ENCODE results near the gene METTL24. TPM values are rescaled to one million over a fixed set of nuclear protein-coding genes. Genes with fewer than 3 reads are reported as not detected.

The METTL24 gene
- total RNA-seq, 1 experiment from 2014 or later = 0.61 TPM

GRCh38 chr6:110282412-110282811, 75.7 kb downstream of the METTL24 start:
- Mint-ChIP-seq H3K4me3 (no peak overlapping the region), H3K36me3 (ENCODE audit: insufficient read depth in 1 of 3, low read depth in 3 of 3) (peaks cover 0 to 4% (median 0%) of the 10 kb centered on the region in 3 experiments; a peak in 2 of 7 replicates), H3K27me3 (ENCODE audit: low read depth) (no peaks in the 10 kb centered on the region), H3K9me3 (peaks cover 0 to 7% of the 10 kb centered on the region in 2 experiments; a peak in 1 of 5 replicates), H3K4me1 (peaks cover 14 to 17% of the 10 kb centered on the region in 2 experiments), H3K27ac (no peak overlapping the region)
- no peak overlapping the region for H2AK5ac ChIP-seq (ENCODE audit: insufficient read length, low read length)
- no peak overlapping the region for H4K8ac ChIP-seq (replicated peaks; ENCODE audit: insufficient read length, low read depth, low read length)
- no peak overlapping the region for H3K4me2 ChIP-seq (ENCODE audit: insufficient read depth, insufficient read length, low read length)
- H3K9me3 ChIP-seq (ENCODE audit: control insufficient read depth, low read depth, low read length) = no peaks in the 10 kb centered on the region
- no peak overlapping the region for H4K5ac ChIP-seq (ENCODE audit: insufficient read length, low read depth, low read length)
- no peak overlapping the region for H3K14ac ChIP-seq (ENCODE audit: insufficient read depth, low read length)
- no peak overlapping the region for H2BK5ac ChIP-seq (ENCODE audit: insufficient read length, low read length)
- WGBS (ENCODE audit: extremely low coverage, insufficient read length, low lambda C conversion rate) = no CpG with 5 or more reads among the region's 1 CpG
- TF ChIP-seq, protein P1, sequence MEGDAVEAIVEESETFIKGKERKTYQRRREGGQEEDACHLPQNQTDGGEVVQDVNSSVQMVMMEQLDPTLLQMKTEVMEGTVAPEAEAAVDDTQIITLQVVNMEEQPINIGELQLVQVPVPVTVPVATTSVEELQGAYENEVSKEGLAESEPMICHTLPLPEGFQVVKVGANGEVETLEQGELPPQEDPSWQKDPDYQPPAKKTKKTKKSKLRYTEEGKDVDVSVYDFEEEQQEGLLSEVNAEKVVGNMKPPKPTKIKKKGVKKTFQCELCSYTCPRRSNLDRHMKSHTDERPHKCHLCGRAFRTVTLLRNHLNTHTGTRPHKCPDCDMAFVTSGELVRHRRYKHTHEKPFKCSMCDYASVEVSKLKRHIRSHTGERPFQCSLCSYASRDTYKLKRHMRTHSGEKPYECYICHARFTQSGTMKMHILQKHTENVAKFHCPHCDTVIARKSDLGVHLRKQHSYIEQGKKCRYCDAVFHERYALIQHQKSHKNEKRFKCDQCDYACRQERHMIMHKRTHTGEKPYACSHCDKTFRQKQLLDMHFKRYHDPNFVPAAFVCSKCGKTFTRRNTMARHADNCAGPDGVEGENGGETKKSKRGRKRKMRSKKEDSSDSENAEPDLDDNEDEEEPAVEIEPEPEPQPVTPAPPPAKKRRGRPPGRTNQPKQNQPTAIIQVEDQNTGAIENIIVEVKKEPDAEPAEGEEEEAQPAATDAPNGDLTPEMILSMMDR (conservative IDR thresholded peaks at IDR 0.05) = no peak
- no peak overlapping the region for H3K18ac ChIP-seq (ENCODE audit: insufficient read length, low read depth, low read length)
- H3T11ph ChIP-seq (ENCODE audit: low read length) = no peak overlapping the region
- no peaks in the 10 kb centered on the region for H3K79me1 ChIP-seq (ENCODE audit: insufficient read depth, low read depth, low read length, poor library complexity, severe bottlenecking)
- no peak overlapping the region for H3K56ac ChIP-seq (ENCODE audit: insufficient read length, low read depth, low read length)
- H3K23me2 ChIP-seq (ENCODE audit: insufficient read length, low read depth, low read length, poor library complexity, severe bottlenecking) = no peaks in the 10 kb centered on the region
- DNase-seq = no peak
- H3K9ac ChIP-seq (ENCODE audit: extremely low read depth, insufficient read length, low read length) = no peak overlapping the region
- H2BK12ac ChIP-seq (ENCODE audit: insufficient read length, low read depth, low read length) = no peak overlapping the region
- H2AFZ ChIP-seq (ENCODE audit: low read length) = no peak overlapping the region
- H3K23ac ChIP-seq (ENCODE audit: insufficient read length, low read depth, low read length) = no peak overlapping the region
- H2BK20ac ChIP-seq (ENCODE audit: low read depth, low read length, poor library complexity, severe bottlenecking) = no peak overlapping the region
- H4K91ac ChIP-seq (ENCODE audit: insufficient read length, low read depth, low read length) = no peak overlapping the region
- peaks cover 4% of the 10 kb centered on the region; the same call in 1 of the 2 replicates for H3K4me1 ChIP-seq (ENCODE audit: insufficient read depth, low read length)
- H3K27me3 ChIP-seq (ENCODE audit: insufficient read depth, low read length) = no peaks in the 10 kb centered on the region
- no peak overlapping the region for H3K4ac ChIP-seq (ENCODE audit: low read depth, low read length)
- no peaks in the 10 kb centered on the region for H4K20me1 ChIP-seq (ENCODE audit: control insufficient read depth, insufficient read depth, insufficient read length)
- H2BK15ac ChIP-seq (ENCODE audit: low read depth, low read length) = no peak overlapping the region
- no peaks in the 10 kb centered on the region for H3K79me2 ChIP-seq (ENCODE audit: insufficient read depth, low read length)
- no peak overlapping the region for H2BK120ac ChIP-seq (ENCODE audit: low read depth, low read length, poor library complexity, severe bottlenecking)
- no peak overlapping the region for H3K27ac ChIP-seq (ENCODE audit: insufficient read length, low read depth, low read length)

All from H9 (cell line).